ENCODE data around the gene SLC27A1.

GRCh38 chr19:17510220-17510993 lies 40.1 kb downstream of the SLC27A1 start:
- no peak for TF ChIP-seq TCF7 (IDR thresholded peaks at IDR 0.05; ENCODE audit: borderline replicate concordance)
- TF ChIP-seq EGR1 (conservative IDR thresholded peaks at IDR 0.05) = no peak
- TF ChIP-seq ZFP36 (IDR thresholded peaks at IDR 0.05; ENCODE audit: low read depth, low read length, partially characterized antibody) = no peak
- no peak for TF ChIP-seq NR1H2 (CRISPR knock-in tag; IDR thresholded peaks at IDR 0.05)
- TF ChIP-seq SRSF3 (IDR thresholded peaks at IDR 0.05; ENCODE audit: insufficient read depth, low read length) = no peak
- no peak for TF ChIP-seq NELFE (IDR thresholded peaks at IDR 0.05; ENCODE audit: insufficient read depth, insufficient read length)
- no peak for TF ChIP-seq JUNB (CRISPR knock-in tag; conservative IDR thresholded peaks at IDR 0.05)
